Colonic mucosa (tissue), 4 donors: ENCODE results near the gene DACH1. TPM values are rescaled to one million over a fixed set of nuclear protein-coding genes. Genes with fewer than 3 reads are reported as not detected.

Experiments
- DNase-seq: peaks from one replicate; pipeline ENCODE4 v3.0.0-alpha.2; 2020
- H3K27ac ChIP-seq: fragments of 200-600 bp; one replicate; pipeline ENCODE4 v1.8.0; 2021
- H3K27me3 ChIP-seq: fragments of 200-600 bp; one replicate; pipeline ENCODE4 v1.8.0; 2021
- H3K36me3 ChIP-seq: fragments of 200-600 bp; one replicate; pipeline ENCODE4 v1.8.0; 2021
- H3K4me1 ChIP-seq: fragments of 200-600 bp; one replicate; pipeline ENCODE4 v1.8.0; 2021; ENCODE audit warnings: mild to moderate bottlenecking
- H3K4me3 ChIP-seq: fragments of 200-600 bp; one replicate; pipeline ENCODE4 v1.8.0; 2021
- H3K9ac ChIP-seq, 2 donors: one replicate each; pipeline ENCODE4 v1.7.0; 2013; ENCODE audit warnings: control low read depth in 2 of 2, low read depth in 2 of 2, low read length in 2 of 2
- H3K9me3 ChIP-seq: fragments of 200-600 bp; one replicate; pipeline ENCODE4 v1.8.0; 2021
- CTCF ChIP-seq: fragments of 200-600 bp; IDR thresholded peaks from one replicate; pipeline ENCODE4 v1.8.0; 2022; ENCODE audit warnings: antibody characterized with exemption, mild to moderate bottlenecking
- intact Hi-C: fragments of 100-400 bp; cut with DNase I; formaldehyde crosslinking; loops from one replicate; pipeline ENCODE4 v1.14.1; 2022
- total RNA-seq, 2 donors: library from RNA; stranded (reverse); fragmentation: NEBNext Ultra II Directional in 1 of 2; extraction: Animal tissue kit (Norgen Biotek cat#: 25700) in 1 of 2; gene quantifications; one replicate each; pipeline ENCODE4 v1.2.1, GENCODE V29; 2021
- donor health status: healthy.
- donor health status: DM: no; HTN: no; CAD: no.
- donor health status: DM: no; HTN: no; CAD: no.

The DACH1 gene
- total RNA-seq, 2 donors from 2014 or later, result 3.9 to 5.2 TPM

GRCh38 chr13:71681901-71682613 lies 184.9 kb downstream of the DACH1 start:
- no peaks in the 10 kb centered on the region for H3K36me3 ChIP-seq
- intact Hi-C loops, result no loop called here
- H3K4me3 ChIP-seq, result no peak overlapping the region
- TF ChIP-seq CTCF, result no peak
- no peak overlapping the region for H3K9ac ChIP-seq
- no peaks in the 10 kb centered on the region for H3K27me3 ChIP-seq
- no peak overlapping the region for H3K27ac ChIP-seq
- no peaks in the 10 kb centered on the region for H3K4me1 ChIP-seq
- no peak for DNase-seq
- H3K9me3 ChIP-seq, result no peaks in the 10 kb centered on the region

GRCh38 chr13:71677124-71677523 lies 189.9 kb downstream of the DACH1 start:
- no peaks in the 10 kb centered on the region for H3K4me1 ChIP-seq
- no peaks in the 10 kb centered on the region for H3K36me3 ChIP-seq
- DNase-seq, result no peak
- no peak for TF ChIP-seq CTCF
- no peak overlapping the region for H3K9ac ChIP-seq
- no peak overlapping the region for H3K27ac ChIP-seq
- intact Hi-C loops, result no loop called here
- no peaks in the 10 kb centered on the region for H3K9me3 ChIP-seq
- no peak overlapping the region for H3K4me3 ChIP-seq
- H3K27me3 ChIP-seq, result no peaks in the 10 kb centered on the region

GRCh38 chr13:71672512-71672911 lies 194.5 kb downstream of the DACH1 start:
- Histone ChIP-seq H3K4me3 (no peak overlapping the region), H3K27ac (no peak overlapping the region), H3K4me1 (no peaks in the 10 kb centered on the region), H3K9ac (no peak overlapping the region), H3K27me3 (no peaks in the 10 kb centered on the region), H3K9me3 (no peaks in the 10 kb centered on the region), H3K36me3 (no peaks in the 10 kb centered on the region)
- TF ChIP-seq CTCF, result no peak
- intact Hi-C loops, result no loop called here
- DNase-seq, result no peak

GRCh38 chr13:71663431-71663830 lies 203.6 kb downstream of the DACH1 start:
- no peak overlapping the region for H3K27ac ChIP-seq
- no peak overlapping the region for H3K4me3 ChIP-seq
- TF ChIP-seq CTCF, result no peak
- no peaks in the 10 kb centered on the region for H3K4me1 ChIP-seq
- no peak for DNase-seq
- H3K27me3 ChIP-seq, result no peaks in the 10 kb centered on the region
- H3K9me3 ChIP-seq, result no peaks in the 10 kb centered on the region
- no peaks in the 10 kb centered on the region for H3K36me3 ChIP-seq
- intact Hi-C loops, result no loop called here
- no peak overlapping the region for H3K9ac ChIP-seq

GRCh38 chr13:71661921-71662320 lies 205.1 kb downstream of the DACH1 start:
- no peak for TF ChIP-seq CTCF
- no peak overlapping the region for H3K4me3 ChIP-seq
- intact Hi-C loops, result no loop called here

More at GRCh38 chr13:71661921-71662320, 205.1 kb downstream of the DACH1 start:
- Histone ChIP-seq H3K36me3 (no peaks in the 10 kb centered on the region), H3K4me1 (no peaks in the 10 kb centered on the region), H3K9ac (no peak overlapping the region), H3K27ac (no peak overlapping the region), H3K9me3 (no peaks in the 10 kb centered on the region), H3K27me3 (no peaks in the 10 kb centered on the region)
- no peak for DNase-seq
